A673 (cell line): ENCODE data around the gene BBS4. TPM values are rescaled to one million over a fixed set of nuclear protein-coding genes. Genes with fewer than 3 reads are reported as not detected.
"Not testable (repeated sequence)": the region's sequence is repeated elsewhere in the genome, so short reads cannot be mapped to it uniquely, and the experiment has no call there.

Source experiments
- Bru-seq: library from RNA; stranded (reverse); fragments of 400-500 nt; gene quantifications from one replicate; lab custom pipeline; 2021; lab: Mats Ljungman, UMichigan
- BruChase-seq, 2 experiments: library from RNA; stranded (reverse); fragments of 400-500 nt; gene quantifications; one replicate each; lab custom pipeline; 2021; lab: Mats Ljungman, UMichigan
- BruUV-seq: library from RNA; stranded (reverse); fragments of 400-500 nt; replicated peaks from 2 replicates; lab custom pipeline; 2021; lab: Mats Ljungman, UMichigan
- CTCF ChIA-PET: fragments of 300-600 bp; sonication (Branson Sonifier 250); formaldehyde crosslinking; loops from one replicate; lab custom pipeline; 2022; ENCODE audit warnings: antibody characterized with exemption; lab: Charles Lee
- POLR2A ChIA-PET: fragments of 300-600 bp; sonication (Branson Sonifier 250); formaldehyde crosslinking; loops from one replicate; lab custom pipeline; 2022; ENCODE audit warnings: antibody characterized with exemption; ENCODE audit not compliant: low non-redundant PET; lab: Charles Lee
- DNase-seq: peaks from one replicate; pipeline ENCODE4 v3.0.0-alpha.2; 2015; ENCODE audit warnings: low spot score
- H3K27ac ChIP-seq: fragments of 200-600 bp; sonication (generic); 2 replicates; pipeline ENCODE4 v1.5.1; 2016; ENCODE audit warnings: mixed run types, low read depth, mild to moderate bottlenecking, mixed read lengths, antibody characterized with exemption, low read length; ENCODE audit not compliant: poor library complexity, severe bottlenecking
- H3K27me3 ChIP-seq: fragments of 200-600 bp; sonication (generic); replicated peaks from 2 replicates; pipeline ENCODE4 v1.6.1; 2017; ENCODE audit warnings: mixed run types, low read depth, mild to moderate bottlenecking, mixed read lengths, antibody characterized with exemption, low read length; ENCODE audit not compliant: insufficient read depth, poor library complexity
- H3K36me3 ChIP-seq: fragments of 200-600 bp; sonication (generic); 2 replicates; pipeline ENCODE4 v1.6.1; 2016; ENCODE audit warnings: mixed run types, mild to moderate bottlenecking, mixed read lengths, antibody characterized with exemption, low read length; ENCODE audit not compliant: insufficient read depth, poor library complexity, severe bottlenecking
- H3K4me1 ChIP-seq: fragments of 200-600 bp; sonication (generic); 2 replicates; pipeline ENCODE4 v1.6.1; 2017; ENCODE audit warnings: mixed run types, mild to moderate bottlenecking, mixed read lengths, antibody characterized with exemption, low read length; ENCODE audit not compliant: insufficient read depth, poor library complexity, severe bottlenecking
- H3K4me3 ChIP-seq: fragments of 200-600 bp; sonication (generic); 2 replicates; pipeline ENCODE4 v1.5.1; 2016; ENCODE audit warnings: low read depth, mixed run types, mild to moderate bottlenecking, mixed read lengths, low read length; ENCODE audit not compliant: poor library complexity, severe bottlenecking
- H3K9me3 ChIP-seq: fragments of 200-600 bp; sonication (generic); 2 replicates; pipeline ENCODE4 v1.6.1; 2016; ENCODE audit warnings: mixed run types, low read depth, mild to moderate bottlenecking, mixed read lengths, antibody characterized with exemption, low read length; ENCODE audit not compliant: poor library complexity, severe bottlenecking
- intact Hi-C: fragments of 100-400 bp; cut with micrococcal nuclease; formaldehyde crosslinking; loops from one replicate; pipeline ENCODE4 v1.10.0; 2022; ENCODE audit not compliant: unreplicated experiment
- long read RNA-seq: library from polyadenylated mRNA; stranded (forward); transcript quantifications from one replicate; pipeline ENCODE4 v2.0.0, GENCODE V29; 2022
- total RNA-seq: library from RNA; stranded (reverse); gene quantifications from 2 replicates; pipeline ENCODE4 v1.2.3, GENCODE V29; 2021
- TF ChIP-seq, protein P1 (sequence below): fragments of 300-800, 200-600 bp; sonication (generic); conservative IDR thresholded peaks from 2 replicates; pipeline ENCODE4 v1.5.1; 2017; ENCODE audit warnings: low read depth, mild to moderate bottlenecking, antibody characterized with exemption, low read length, moderate library complexity, mixed read lengths

The BBS4 gene
- total RNA-seq (22.9 and 27.8 TPM in 2 replicates), Bru-seq, nascent RNA (percentile 69 among the genes with signal in this experiment), BruChase-seq, experiment 1, labeled RNA remaining after a 2-hour chase (percentile 73 among the genes with signal in this experiment), BruChase-seq, experiment 2, labeled RNA remaining after a 6-hour chase (percentile 70 among the genes with signal in this experiment)
- long read RNA-seq, transcript BBS4-201 (16 exons, 2,490 nt), result major isoform, 66 of 102 reads
- long read RNA-seq, transcript BBS4-204 (16 exons, 1,864 nt), result minor isoform, 9 of 102 reads
- long read RNA-seq, partial matches to known transcripts, result 4 of 102 reads
- long read RNA-seq, other reads (novel, unspliced or antisense), result 20 of 102 reads

DNA sequence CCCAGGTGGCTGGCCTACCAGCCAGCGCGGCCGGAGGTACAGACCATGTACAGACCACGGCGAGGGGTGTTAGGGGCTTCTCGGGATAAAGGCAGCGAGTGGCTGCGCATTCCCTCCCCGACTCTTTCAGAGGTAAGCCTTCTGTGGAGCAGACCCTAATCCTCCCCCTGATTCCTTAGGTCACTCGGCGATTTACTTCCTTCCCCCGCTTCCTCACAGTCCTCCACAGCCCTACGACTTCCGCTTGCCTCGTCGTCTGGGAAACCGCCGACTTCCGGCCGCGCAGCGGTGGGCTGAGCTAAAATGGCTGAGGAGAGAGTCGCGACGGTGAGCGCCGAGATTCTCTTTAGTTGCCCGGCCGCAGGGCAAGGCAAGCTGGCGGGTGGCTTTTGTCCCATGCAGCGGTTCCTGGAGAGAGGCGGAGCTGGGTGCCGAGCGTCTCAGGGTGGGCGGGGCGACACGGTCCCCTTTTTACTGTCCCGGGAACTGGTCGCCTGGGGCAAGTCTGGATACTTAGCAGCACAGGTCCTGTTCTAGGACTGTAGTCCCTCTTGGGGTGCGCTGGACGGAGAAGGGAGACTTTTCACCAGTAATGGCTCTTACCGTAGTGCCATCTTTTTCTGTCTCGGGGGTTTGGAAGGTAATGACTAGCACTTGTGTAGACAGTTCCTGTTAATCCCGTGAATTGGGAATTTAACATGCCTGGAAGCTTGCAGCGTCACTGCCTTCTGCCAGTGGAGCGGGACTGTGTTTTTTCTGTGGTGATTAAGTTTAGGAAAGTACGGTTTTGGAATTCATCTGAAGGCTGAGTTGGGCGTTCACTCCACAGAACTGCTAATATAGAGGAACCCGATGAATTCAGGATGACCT, at the start of gene BBS4, which contains the start of gene HIGD2B:
Gene BBS4, plus strand, starts transcription at position 283 of the 870 bp plus-strand sequence. Its CDS starts 21 bp downstream, at position 304.
Gene HIGD2B, minus strand, starts transcription at position 258 of the 870 bp plus-strand sequence. CDS start 9,808 bp downstream, outside the sequence.
- TF ChIP-seq, protein P1, sequence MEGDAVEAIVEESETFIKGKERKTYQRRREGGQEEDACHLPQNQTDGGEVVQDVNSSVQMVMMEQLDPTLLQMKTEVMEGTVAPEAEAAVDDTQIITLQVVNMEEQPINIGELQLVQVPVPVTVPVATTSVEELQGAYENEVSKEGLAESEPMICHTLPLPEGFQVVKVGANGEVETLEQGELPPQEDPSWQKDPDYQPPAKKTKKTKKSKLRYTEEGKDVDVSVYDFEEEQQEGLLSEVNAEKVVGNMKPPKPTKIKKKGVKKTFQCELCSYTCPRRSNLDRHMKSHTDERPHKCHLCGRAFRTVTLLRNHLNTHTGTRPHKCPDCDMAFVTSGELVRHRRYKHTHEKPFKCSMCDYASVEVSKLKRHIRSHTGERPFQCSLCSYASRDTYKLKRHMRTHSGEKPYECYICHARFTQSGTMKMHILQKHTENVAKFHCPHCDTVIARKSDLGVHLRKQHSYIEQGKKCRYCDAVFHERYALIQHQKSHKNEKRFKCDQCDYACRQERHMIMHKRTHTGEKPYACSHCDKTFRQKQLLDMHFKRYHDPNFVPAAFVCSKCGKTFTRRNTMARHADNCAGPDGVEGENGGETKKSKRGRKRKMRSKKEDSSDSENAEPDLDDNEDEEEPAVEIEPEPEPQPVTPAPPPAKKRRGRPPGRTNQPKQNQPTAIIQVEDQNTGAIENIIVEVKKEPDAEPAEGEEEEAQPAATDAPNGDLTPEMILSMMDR, result no peak
- intact Hi-C loops, result no loop called here
- DNase-seq, result peak; percentile 97
- Histone ChIP-seq H3K4me3 (peak within 1 kb of the TSS; percentile 59), H3K27ac (peak within 1 kb of the TSS; percentile 89), H3K9me3 (no peaks in the 10 kb centered on the region), H3K4me1 (no peaks in the 10 kb centered on the region), H3K36me3 (no peaks in the 10 kb centered on the region), H3K27me3 (no peaks in the 10 kb centered on the region)
- POLR2A ChIA-PET, result no interaction called here
- BruUV-seq, result TSS peak; percentile 93
- CTCF ChIA-PET, result no interaction called here

DNA sequence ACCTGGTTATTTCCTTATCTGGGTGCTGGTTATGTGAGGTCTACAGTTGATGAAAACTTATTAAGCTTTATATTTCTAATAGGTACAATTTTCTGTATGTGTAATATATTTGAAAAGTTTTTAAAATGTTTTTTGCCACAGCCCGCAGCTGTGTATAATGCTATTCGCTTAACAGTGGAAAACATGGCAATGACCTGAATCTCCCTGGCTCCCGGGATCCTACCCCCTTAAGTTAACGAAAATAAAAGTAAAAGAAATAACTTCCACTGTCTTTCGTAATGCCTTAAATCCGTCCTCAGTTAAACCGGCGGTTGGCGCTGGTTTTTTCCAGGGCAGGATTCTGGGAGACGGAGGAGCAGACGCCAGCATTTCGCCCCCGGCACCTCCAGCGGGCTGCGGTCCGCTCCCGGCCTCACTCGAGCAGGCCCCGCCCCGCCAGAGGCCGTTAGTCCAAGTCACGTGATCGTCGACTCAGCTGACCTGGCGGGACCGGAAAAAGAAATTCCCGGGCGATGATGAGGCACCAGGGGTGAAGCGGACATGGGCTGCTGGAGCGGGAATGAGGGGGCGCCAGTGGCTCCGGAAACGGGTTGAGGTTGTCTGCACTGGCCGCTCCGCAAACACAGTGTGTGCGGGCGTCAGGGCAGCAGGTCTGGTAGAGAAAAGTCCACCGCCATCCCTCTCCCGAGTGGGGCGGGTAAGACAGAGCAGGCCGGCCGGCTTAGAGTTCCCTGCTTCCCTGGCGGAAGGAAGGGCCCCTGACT, 49.3 kb upstream of the BBS4 start:
- intact Hi-C loops, H3K36me3 ChIP-seq, POLR2A ChIA-PET, H3K27me3 ChIP-seq, H3K4me1 ChIP-seq, CTCF ChIA-PET, H3K27ac ChIP-seq, H3K9me3 ChIP-seq: not testable (repeated sequence)
- DNase-seq, result peak; percentile 93
- BruUV-seq, result TSS peak; percentile 99
- peak overlapping the region; percentile 35 for H3K4me3 ChIP-seq

GRCh38 chr15:72639759-72640483, 46.1 kb upstream of the BBS4 start:
- intact Hi-C loops, CTCF ChIA-PET, H3K27ac ChIP-seq, H3K4me1 ChIP-seq, H3K9me3 ChIP-seq, H3K36me3 ChIP-seq, H3K27me3 ChIP-seq, DNase-seq, BruUV-seq, H3K4me3 ChIP-seq, POLR2A ChIA-PET: not testable (repeated sequence)

DNA sequence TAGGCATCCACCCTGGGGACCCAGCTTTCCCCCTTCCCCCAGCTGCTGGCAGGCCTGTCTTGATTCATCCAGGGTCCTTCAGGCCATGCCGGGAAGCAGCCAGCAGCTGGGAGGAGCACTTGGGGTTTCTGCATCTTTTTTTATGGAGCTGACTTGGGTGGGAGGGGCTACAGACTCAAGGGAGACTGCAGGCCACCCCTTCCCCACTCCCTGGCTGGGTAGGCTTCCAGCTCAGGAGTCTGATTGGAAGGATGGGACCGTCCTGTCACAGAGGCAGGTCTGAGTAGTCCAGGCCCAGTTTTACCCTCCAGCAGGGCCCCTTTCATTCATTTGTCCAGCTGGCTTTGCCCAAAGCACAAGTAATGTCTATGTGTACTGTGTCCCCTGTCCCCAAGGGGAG, 43.7 kb upstream of the BBS4 start:
- H3K27ac ChIP-seq, CTCF ChIA-PET, BruUV-seq, H3K36me3 ChIP-seq, DNase-seq, H3K9me3 ChIP-seq, H3K27me3 ChIP-seq, POLR2A ChIA-PET, H3K4me1 ChIP-seq, intact Hi-C loops, H3K4me3 ChIP-seq: not testable (repeated sequence)

- CTCF ChIA-PET, H3K27ac ChIP-seq, H3K4me3 ChIP-seq, intact Hi-C loops, DNase-seq, H3K36me3 ChIP-seq, POLR2A ChIA-PET, H3K9me3 ChIP-seq, H3K4me1 ChIP-seq, H3K27me3 ChIP-seq, BruUV-seq: not testable (repeated sequence)
These were observed 37.3 kb upstream of the BBS4 start for GRCh38 chr15:72648631-72649253.

DNA sequence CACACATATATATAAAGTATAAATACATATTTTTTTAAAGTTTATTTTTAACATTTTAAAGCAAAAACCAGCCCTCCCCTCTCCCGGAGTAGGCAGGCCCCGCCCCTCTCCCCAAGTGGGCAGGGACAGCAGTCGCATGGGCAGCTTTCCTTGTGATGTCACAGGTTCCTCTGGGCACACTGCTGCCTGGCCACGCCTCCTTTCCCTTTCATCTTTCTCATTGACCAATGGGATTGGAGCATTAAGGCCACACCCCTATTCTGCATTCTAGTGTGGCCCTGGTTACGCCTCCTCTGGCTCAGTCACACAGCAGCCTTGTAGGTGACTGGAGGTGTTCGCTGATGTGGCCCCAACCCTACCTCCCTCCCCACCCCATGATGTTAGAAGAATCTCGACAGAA, 31.6 kb upstream of the BBS4 start, which contains the start of gene GOLGA6B:
Gene GOLGA6B, plus strand, starts transcription at position 301 of the 400 bp plus-strand sequence. Its CDS starts 41 bp downstream, at position 342.
- H3K4me1 ChIP-seq, BruUV-seq, CTCF ChIA-PET, H3K27ac ChIP-seq, intact Hi-C loops, H3K9me3 ChIP-seq, H3K36me3 ChIP-seq, DNase-seq, H3K4me3 ChIP-seq, H3K27me3 ChIP-seq, POLR2A ChIA-PET: not testable (repeated sequence)
